DOHH2 (cell line): ENCODE data around the gene GALNT2.

ENCODE experiments used
- H3F3A ChIP-seq: fragments of 200-600 bp; sonication (generic), shearing (Covaris generic); 2 replicates; pipeline ENCODE4 v1.6.0; 2016; ENCODE audit warnings: antibody characterized with exemption, mild to moderate bottlenecking; ENCODE audit not compliant: control insufficient read depth, insufficient read depth
- H3K27ac ChIP-seq: fragments of 200-600 bp; sonication (generic); 2 replicates; pipeline ENCODE4 v1.5.1; 2014; ENCODE audit warnings: low read depth, mild to moderate bottlenecking, low read length, moderate library complexity
- H3K27me3 ChIP-seq: fragments of 200-600 bp; sonication (generic); 2 replicates; pipeline ENCODE4 v1.6.1; 2014; ENCODE audit warnings: mild to moderate bottlenecking, low read length, mixed read lengths; ENCODE audit not compliant: control insufficient read depth
- H3K36me3 ChIP-seq: fragments of 200-600 bp; sonication (generic); 2 replicates; pipeline ENCODE4 v1.6.1; 2014; ENCODE audit warnings: mild to moderate bottlenecking, low read length, moderate library complexity, mixed read lengths; ENCODE audit not compliant: control insufficient read depth
- H3K4me1 ChIP-seq: fragments of 200-600 bp; sonication (generic); 2 replicates; pipeline ENCODE4 v1.6.1; 2014; ENCODE audit warnings: mild to moderate bottlenecking, low read length, mixed read lengths; ENCODE audit not compliant: control insufficient read depth
- H3K4me2 ChIP-seq: fragments of 200-600 bp; sonication (generic); 2 replicates; pipeline ENCODE4 v1.6.0; 2014; ENCODE audit warnings: mild to moderate bottlenecking, low read length, moderate library complexity
- H3K4me3 ChIP-seq: fragments of 200-600 bp; sonication (generic); 2 replicates; pipeline ENCODE4 v1.5.1; 2014; ENCODE audit warnings: mild to moderate bottlenecking, low read length, mixed read lengths
- H3K79me2 ChIP-seq: fragments of 200-600 bp; sonication (generic); 2 replicates; pipeline ENCODE4 v1.6.1; 2014; ENCODE audit warnings: mild to moderate bottlenecking, low read length, mixed read lengths; ENCODE audit not compliant: control insufficient read depth
- H3K9me2 ChIP-seq: fragments of 200-600 bp; sonication (generic); replicated peaks from 2 replicates; pipeline ENCODE4 v1.6.1; 2014; ENCODE audit warnings: mild to moderate bottlenecking, low read length, mixed read lengths; ENCODE audit not compliant: control insufficient read depth
- H3K9me3 ChIP-seq: fragments of 200-600 bp; sonication (generic); 2 replicates; pipeline ENCODE4 v1.6.1; 2014; ENCODE audit warnings: antibody characterized with exemption, low read length, mixed read lengths; ENCODE audit not compliant: control insufficient read depth, insufficient read depth
- H4K20me1 ChIP-seq: fragments of 200-600 bp; sonication (generic); 2 replicates; pipeline ENCODE4 v1.6.0; 2014; ENCODE audit warnings: low read depth, mild to moderate bottlenecking, antibody characterized with exemption, low read length, moderate library complexity; ENCODE audit not compliant: control insufficient read depth, insufficient read depth
- CTCF ChIP-seq: fragments of 200-600 bp; sonication (generic); IDR thresholded peaks from one replicate; pipeline ENCODE4 v1.5.1; 2014; ENCODE audit warnings: antibody characterized with exemption, mild to moderate bottlenecking, low read depth, low read length; ENCODE audit not compliant: poor library complexity, severe bottlenecking
- EZH2phosphoT487 ChIP-seq: fragments of 200-600 bp; sonication (generic); IDR thresholded peaks from 2 replicates; pipeline ENCODE4 v1.6.1; 2017; ENCODE audit warnings: borderline replicate concordance, mild to moderate bottlenecking, antibody characterized with exemption, low read length, moderate library complexity, mixed read lengths

Gene GALNT2

GRCh38 chr1:230076121-230076520, 9.1 kb downstream of the GALNT2 start:
- Histone ChIP-seq H3K4me3 (no peak overlapping the region), H3K4me1 (no peaks in the 10 kb centered on the region), H3K27me3 (no peaks in the 10 kb centered on the region), H3K4me2 (no peak overlapping the region), H3K27ac (no peak overlapping the region), H4K20me1 (peaks cover 17% of the 10 kb centered on the region), H3K9me2 (no peaks in the 10 kb centered on the region), H3K9me3 (no peaks in the 10 kb centered on the region), H3F3A (no peaks in the 10 kb centered on the region), H3K36me3 (peaks cover 16% of the 10 kb centered on the region; the same call in 1 of the 2 replicates), H3K79me2 (peaks cover 96% of the 10 kb centered on the region)
- TF ChIP-seq EZH2phosphoT487 (no peak), CTCF (no peak)

- H3K79me2 ChIP-seq, result peaks cover 96% of the 10 kb centered on the region
- H3K9me2 ChIP-seq, result no peaks in the 10 kb centered on the region
- peaks cover 17% of the 10 kb centered on the region for H4K20me1 ChIP-seq
- H3F3A ChIP-seq, result no peaks in the 10 kb centered on the region
- TF ChIP-seq CTCF (no peak), EZH2phosphoT487 (no peak)
- H3K27ac ChIP-seq, result no peak overlapping the region
- H3K4me3 ChIP-seq, result no peak overlapping the region
- H3K36me3 ChIP-seq, result peaks cover 19% of the 10 kb centered on the region; the same call in 1 of the 2 replicates
- no peak overlapping the region for H3K4me2 ChIP-seq
- no peaks in the 10 kb centered on the region for H3K4me1 ChIP-seq
- H3K27me3 ChIP-seq, result no peaks in the 10 kb centered on the region
- H3K9me3 ChIP-seq, result peaks cover 5% of the 10 kb centered on the region; the same call in 1 of the 2 replicates
Observed at GRCh38 chr1:230077011-230077410, 10.0 kb downstream of the GALNT2 start.

- Histone ChIP-seq H3K4me3 (no peak overlapping the region), H4K20me1 (peaks cover 17% of the 10 kb centered on the region), H3K9me2 (no peaks in the 10 kb centered on the region), H3K79me2 (peaks cover 96% of the 10 kb centered on the region), H3K27me3 (no peaks in the 10 kb centered on the region), H3K36me3 (peaks cover 19% of the 10 kb centered on the region; the same call in 1 of the 2 replicates), H3F3A (peaks cover 6% of the 10 kb centered on the region; the same call in 1 of the 2 replicates), H3K4me1 (no peaks in the 10 kb centered on the region), H3K9me3 (peaks cover 6% of the 10 kb centered on the region; the same call in 1 of the 2 replicates), H3K27ac (no peak overlapping the region), H3K4me2 (no peak overlapping the region)
- no peak for TF ChIP-seq EZH2phosphoT487
- TF ChIP-seq CTCF, result no peak
Observed at GRCh38 chr1:230077436-230078213, 10.6 kb downstream of the GALNT2 start.
